ENCODE results near the gene TCTA. TPM values are rescaled to one million over a fixed set of nuclear protein-coding genes. Genes with fewer than 3 reads are reported as not detected.

The TCTA gene
- total and polyA plus RNA-seq, 2 donors: 12.7 to 24.5 TPM

- Histone ChIP-seq H3K27ac (ENCODE audit: low read depth in 1 of 2, low read length in 1 of 2) (peak overlapping the region; percentile 85 to 96), H3K9me3 (ENCODE audit: control insufficient read depth in 2 of 2, insufficient read depth in 1 of 2, low read length in 1 of 2) (no peaks in the 10 kb centered on the region), H3K36me3 (ENCODE audit: control insufficient read depth in 2 of 2, insufficient read depth in 2 of 2, low read length in 1 of 2) (peaks cover 16 to 18% of the 10 kb centered on the region in 2 donors), H3K4me3 (ENCODE audit: low read length in 2 of 2) (peak overlapping the region; percentile 80 to 85), H3K27me3 (ENCODE audit: control insufficient read depth in 2 of 2, insufficient read depth in 1 of 2, low read length in 1 of 2) (no peaks in the 10 kb centered on the region), H3K4me1 (ENCODE audit: control insufficient read depth in 2 of 2, insufficient read depth in 2 of 2, low read length in 2 of 2) (peaks cover 3 to 11% of the 10 kb centered on the region in 2 donors)
- 4% methylated on average over 9 of the region's 9 CpGs for WGBS
- peak in 1 of 9 donors; percentile 19 for DNase-seq (ENCODE audit: low read depth in 6 of 9, low spot score in 9 of 9)
Measured at GRCh38 chr3:49428752-49429080, 16.5 kb downstream of the TCTA start.

DNA sequence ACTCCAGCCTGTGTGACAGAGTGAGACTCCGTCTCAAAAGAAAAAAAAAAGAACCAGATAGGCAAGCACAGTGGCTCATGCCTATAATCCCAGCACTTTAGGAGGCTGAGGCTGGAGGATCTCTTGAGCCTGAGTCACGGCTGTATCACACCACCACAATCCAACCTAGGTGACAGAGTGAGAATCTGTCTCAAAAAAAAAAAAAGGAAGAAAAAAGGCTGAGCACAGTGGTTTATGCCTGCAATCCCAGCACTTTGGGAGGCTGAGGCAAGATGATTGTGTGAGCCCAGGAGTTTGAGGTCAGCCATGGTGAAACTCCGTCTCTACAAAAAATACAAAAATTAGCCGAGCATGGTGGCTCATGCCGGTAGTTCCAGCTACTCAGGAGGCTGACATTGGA lies 22.5 kb downstream of the TCTA start:
- H3K9me3 ChIP-seq (ENCODE audit: control insufficient read depth in 2 of 2, insufficient read depth in 1 of 2, low read length in 1 of 2): no peaks in the 10 kb centered on the region
- peaks cover 0 to under 1% of the 10 kb centered on the region in 2 donors for H3K4me1 ChIP-seq (ENCODE audit: control insufficient read depth in 2 of 2, insufficient read depth in 2 of 2, low read length in 2 of 2)
- no peak overlapping the region for H3K4me3 ChIP-seq (ENCODE audit: low read length in 2 of 2)
- H3K27me3 ChIP-seq (ENCODE audit: control insufficient read depth in 2 of 2, insufficient read depth in 1 of 2, low read length in 1 of 2): no peaks in the 10 kb centered on the region
- no peak overlapping the region for H3K27ac ChIP-seq (ENCODE audit: low read depth in 1 of 2, low read length in 1 of 2)
- 96% methylated on average over 5 of the region's 5 CpGs for WGBS
- no peak for DNase-seq (ENCODE audit: low read depth in 6 of 9, low spot score in 9 of 9)
- no peaks in the 10 kb centered on the region for H3K36me3 ChIP-seq (ENCODE audit: control insufficient read depth in 2 of 2, insufficient read depth in 2 of 2, low read length in 1 of 2)

GRCh38 chr3:49445391-49445790 lies 33.2 kb downstream of the TCTA start:
- Histone ChIP-seq H3K27ac (ENCODE audit: low read depth in 1 of 2, low read length in 1 of 2) (no peak overlapping the region), H3K4me3 (ENCODE audit: low read length in 2 of 2) (no peak overlapping the region), H3K4me1 (ENCODE audit: control insufficient read depth in 2 of 2, insufficient read depth in 2 of 2, low read length in 2 of 2) (peaks cover 0 to 14% of the 10 kb centered on the region in 2 donors), H3K9me3 (ENCODE audit: control insufficient read depth in 2 of 2, insufficient read depth in 1 of 2, low read length in 1 of 2) (no peaks in the 10 kb centered on the region), H3K36me3 (ENCODE audit: control insufficient read depth in 2 of 2, insufficient read depth in 2 of 2, low read length in 1 of 2) (no peaks in the 10 kb centered on the region), H3K27me3 (ENCODE audit: control insufficient read depth in 2 of 2, insufficient read depth in 1 of 2, low read length in 1 of 2) (no peaks in the 10 kb centered on the region)
- WGBS: 98% methylated on average over 5 of the region's 5 CpGs
- no peak for DNase-seq (ENCODE audit: low read depth in 6 of 9, low spot score in 9 of 9)

DNA sequence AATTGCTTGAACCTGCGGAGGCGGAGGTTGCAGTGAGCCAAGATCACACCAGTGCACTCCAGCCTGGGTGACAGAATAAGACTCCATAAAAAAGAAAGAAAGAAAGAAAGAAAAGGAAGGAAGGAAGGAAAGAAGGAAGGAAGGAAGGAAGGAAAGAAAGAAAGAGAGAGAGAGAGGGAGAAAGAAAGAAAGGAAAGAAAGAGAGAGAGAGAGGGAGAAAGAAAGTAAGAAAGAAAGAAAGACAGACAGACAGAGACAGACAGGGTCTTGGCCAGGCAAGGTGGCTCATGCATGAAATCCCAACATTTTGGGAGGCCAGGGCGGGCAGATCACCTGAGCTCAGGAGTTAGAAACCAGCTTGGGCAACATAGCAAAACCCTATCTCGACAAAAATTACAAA lies 41.4 kb downstream of the TCTA start:
- no peak overlapping the region for H3K27ac ChIP-seq (ENCODE audit: low read depth in 1 of 2, low read length in 1 of 2)
- WGBS: 99% methylated on average over 4 of the region's 4 CpGs
- no peaks in the 10 kb centered on the region for H3K27me3 ChIP-seq (ENCODE audit: control insufficient read depth in 2 of 2, insufficient read depth in 1 of 2, low read length in 1 of 2)
- DNase-seq (ENCODE audit: low read depth in 6 of 9, low spot score in 9 of 9): no peak
- peaks cover 0 to 3% of the 10 kb centered on the region in 2 donors for H3K4me1 ChIP-seq (ENCODE audit: control insufficient read depth in 2 of 2, insufficient read depth in 2 of 2, low read length in 2 of 2)
- no peaks in the 10 kb centered on the region for H3K9me3 ChIP-seq (ENCODE audit: control insufficient read depth in 2 of 2, insufficient read depth in 1 of 2, low read length in 1 of 2)
- no peak overlapping the region for H3K4me3 ChIP-seq (ENCODE audit: low read length in 2 of 2)
- no peaks in the 10 kb centered on the region for H3K36me3 ChIP-seq (ENCODE audit: control insufficient read depth in 2 of 2, insufficient read depth in 2 of 2, low read length in 1 of 2)

GRCh38 chr3:49454458-49454857 lies 42.2 kb downstream of the TCTA start:
- no peak overlapping the region for H3K27ac ChIP-seq (ENCODE audit: low read depth in 1 of 2, low read length in 1 of 2)
- no peaks in the 10 kb centered on the region for H3K9me3 ChIP-seq (ENCODE audit: control insufficient read depth in 2 of 2, insufficient read depth in 1 of 2, low read length in 1 of 2)
- WGBS: 86% methylated on average over 2 of the region's 2 CpGs
- no peak overlapping the region for H3K4me3 ChIP-seq (ENCODE audit: low read length in 2 of 2)
- H3K27me3 ChIP-seq (ENCODE audit: control insufficient read depth in 2 of 2, insufficient read depth in 1 of 2, low read length in 1 of 2): no peaks in the 10 kb centered on the region
- no peaks in the 10 kb centered on the region for H3K4me1 ChIP-seq (ENCODE audit: control insufficient read depth in 2 of 2, insufficient read depth in 2 of 2, low read length in 2 of 2)
- DNase-seq (ENCODE audit: low read depth in 6 of 9, low spot score in 9 of 9): no peak
- H3K36me3 ChIP-seq (ENCODE audit: control insufficient read depth in 2 of 2, insufficient read depth in 2 of 2, low read length in 1 of 2): no peaks in the 10 kb centered on the region

- H3K4me3 ChIP-seq (ENCODE audit: low read length in 2 of 2): no peak overlapping the region
- no peak for DNase-seq (ENCODE audit: low read depth in 6 of 9, low spot score in 9 of 9)
- H3K9me3 ChIP-seq (ENCODE audit: control insufficient read depth in 2 of 2, insufficient read depth in 1 of 2, low read length in 1 of 2): no peaks in the 10 kb centered on the region
- no peak overlapping the region for H3K27ac ChIP-seq (ENCODE audit: low read depth in 1 of 2, low read length in 1 of 2)
- no peaks in the 10 kb centered on the region for H3K36me3 ChIP-seq (ENCODE audit: control insufficient read depth in 2 of 2, insufficient read depth in 2 of 2, low read length in 1 of 2)
- H3K4me1 ChIP-seq (ENCODE audit: control insufficient read depth in 2 of 2, insufficient read depth in 2 of 2, low read length in 2 of 2): no peaks in the 10 kb centered on the region
- no peaks in the 10 kb centered on the region for H3K27me3 ChIP-seq (ENCODE audit: control insufficient read depth in 2 of 2, insufficient read depth in 1 of 2, low read length in 1 of 2)
- 93% methylated on average over 3 of the region's 3 CpGs for WGBS
Measured at GRCh38 chr3:49454898-49455681, 42.9 kb downstream of the TCTA start.

- H3K27me3 ChIP-seq (ENCODE audit: control insufficient read depth in 2 of 2, insufficient read depth in 1 of 2, low read length in 1 of 2): no peaks in the 10 kb centered on the region
- 97% methylated on average over 3 of the region's 3 CpGs for WGBS
- no peak for DNase-seq (ENCODE audit: low read depth in 6 of 9, low spot score in 9 of 9)
Measured at GRCh38 chr3:49456466-49456865, 44.2 kb downstream of the TCTA start.

DNA sequence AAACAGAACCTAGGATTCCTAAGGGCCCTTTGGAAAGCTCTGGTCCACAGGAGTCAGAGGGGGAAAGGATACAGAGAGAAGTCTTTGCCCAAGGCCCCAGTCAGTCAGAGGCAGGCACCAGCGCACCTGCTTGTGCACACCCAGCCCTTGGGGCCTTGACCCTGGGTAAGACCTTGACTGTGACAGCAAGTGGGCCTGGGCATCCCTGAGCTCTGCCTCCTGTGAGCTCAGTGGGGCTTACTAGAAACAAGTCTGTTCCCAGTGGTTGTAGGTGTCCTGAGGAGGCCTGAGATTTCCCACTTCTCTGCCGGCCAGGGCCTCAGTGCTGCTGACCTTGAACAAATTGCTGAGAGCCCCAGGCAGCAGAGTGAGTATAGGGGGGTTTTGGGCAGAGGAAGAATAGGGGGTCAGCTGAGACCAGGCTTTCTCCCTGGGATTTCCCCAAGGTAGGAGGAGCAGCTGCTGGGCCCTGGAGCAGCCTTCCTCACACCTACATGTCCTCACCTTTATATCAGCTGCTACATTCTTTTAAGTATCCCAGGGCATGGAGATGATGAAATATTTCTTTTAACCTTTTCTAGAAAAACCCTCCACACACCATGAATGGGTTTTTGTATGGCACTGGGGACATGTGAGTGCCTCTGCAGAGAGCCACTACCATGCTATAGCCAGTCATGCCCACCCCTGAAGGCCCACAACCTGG lies 48.1 kb downstream of the TCTA start:
- no peaks in the 10 kb centered on the region for H3K9me3 ChIP-seq (ENCODE audit: control insufficient read depth in 2 of 2, insufficient read depth in 1 of 2, low read length in 1 of 2)
- H3K27ac ChIP-seq (ENCODE audit: low read depth in 1 of 2, low read length in 1 of 2): no peak overlapping the region
- WGBS: 98% methylated on average over 2 of the region's 2 CpGs
- no peak overlapping the region for H3K4me3 ChIP-seq (ENCODE audit: low read length in 2 of 2)
- no peaks in the 10 kb centered on the region for H3K27me3 ChIP-seq (ENCODE audit: control insufficient read depth in 2 of 2, insufficient read depth in 1 of 2, low read length in 1 of 2)
- H3K36me3 ChIP-seq (ENCODE audit: control insufficient read depth in 2 of 2, insufficient read depth in 2 of 2, low read length in 1 of 2): no peaks in the 10 kb centered on the region
- H3K4me1 ChIP-seq (ENCODE audit: control insufficient read depth in 2 of 2, insufficient read depth in 2 of 2, low read length in 2 of 2): peaks cover 0 to 7% of the 10 kb centered on the region in 2 donors
- no peak for DNase-seq (ENCODE audit: low read depth in 6 of 9, low spot score in 9 of 9)

More at GRCh38 chr3:49456466-49456865, 44.2 kb downstream of the TCTA start:
- peaks cover 0 to 4% of the 10 kb centered on the region in 2 donors for H3K4me1 ChIP-seq (ENCODE audit: control insufficient read depth in 2 of 2, insufficient read depth in 2 of 2, low read length in 2 of 2)
- H3K9me3 ChIP-seq (ENCODE audit: control insufficient read depth in 2 of 2, insufficient read depth in 1 of 2, low read length in 1 of 2): no peaks in the 10 kb centered on the region
- no peak overlapping the region for H3K4me3 ChIP-seq (ENCODE audit: low read length in 2 of 2)
- no peak overlapping the region for H3K27ac ChIP-seq (ENCODE audit: low read depth in 1 of 2, low read length in 1 of 2)
- H3K36me3 ChIP-seq (ENCODE audit: control insufficient read depth in 2 of 2, insufficient read depth in 2 of 2, low read length in 1 of 2): no peaks in the 10 kb centered on the region

- Histone ChIP-seq H3K36me3 (ENCODE audit: control insufficient read depth in 2 of 2, insufficient read depth in 2 of 2, low read length in 1 of 2) (no peaks in the 10 kb centered on the region), H3K27ac (ENCODE audit: low read depth in 1 of 2, low read length in 1 of 2) (no peak overlapping the region), H3K9me3 (ENCODE audit: control insufficient read depth in 2 of 2, insufficient read depth in 1 of 2, low read length in 1 of 2) (no peaks in the 10 kb centered on the region), H3K4me3 (ENCODE audit: low read length in 2 of 2) (no peak overlapping the region), H3K27me3 (ENCODE audit: control insufficient read depth in 2 of 2, insufficient read depth in 1 of 2, low read length in 1 of 2) (no peaks in the 10 kb centered on the region), H3K4me1 (ENCODE audit: control insufficient read depth in 2 of 2, insufficient read depth in 2 of 2, low read length in 2 of 2) (peaks cover 0 to 7% of the 10 kb centered on the region in 2 donors)
- DNase-seq (ENCODE audit: low read depth in 6 of 9, low spot score in 9 of 9): no peak
- 95% methylated on average over 4 of the region's 4 CpGs for WGBS
Measured at GRCh38 chr3:49460956-49461355, 48.7 kb downstream of the TCTA start.

All from thymus (tissue), 11 donors.